Tibial nerve (tissue), 4 donors: Measurements from ENCODE around the gene FXYD6.

ENCODE experiments used
- EP300 ChIP-seq, 2 donors: sonication (generic); formaldehyde crosslinking; IDR thresholded peaks; one replicate each; pipeline ENCODE4 v1.6.1; 2017; ENCODE audit warnings: antibody characterized with exemption in 2 of 2, mild to moderate bottlenecking in 1 of 2
- POLR2A ChIP-seq, 2 donors: fragments of 450-650 bp; IDR thresholded peaks; one replicate each; pipeline ENCODE4 v1.6.1; 2017; ENCODE audit warnings: antibody characterized with exemption in 2 of 2, mild to moderate bottlenecking in 2 of 2, moderate library complexity in 2 of 2
- TF ChIP-seq, protein P1 (sequence below), 5 experiments: fragments of 200-600 bp in 3 of 5; fragments of 450-650 bp in 2 of 5; sonication (generic) in 3 of 5; IDR thresholded peaks; one replicate each; pipeline ENCODE4 v1.5.1; 2016 to 2019; ENCODE audit warnings: antibody characterized with exemption in 5 of 5, mild to moderate bottlenecking in 3 of 5, moderate library complexity in 2 of 5

- TF ChIP-seq POLR2A (IDR thresholded peaks at IDR 0.05), result no peak
- TF ChIP-seq, protein P1, sequence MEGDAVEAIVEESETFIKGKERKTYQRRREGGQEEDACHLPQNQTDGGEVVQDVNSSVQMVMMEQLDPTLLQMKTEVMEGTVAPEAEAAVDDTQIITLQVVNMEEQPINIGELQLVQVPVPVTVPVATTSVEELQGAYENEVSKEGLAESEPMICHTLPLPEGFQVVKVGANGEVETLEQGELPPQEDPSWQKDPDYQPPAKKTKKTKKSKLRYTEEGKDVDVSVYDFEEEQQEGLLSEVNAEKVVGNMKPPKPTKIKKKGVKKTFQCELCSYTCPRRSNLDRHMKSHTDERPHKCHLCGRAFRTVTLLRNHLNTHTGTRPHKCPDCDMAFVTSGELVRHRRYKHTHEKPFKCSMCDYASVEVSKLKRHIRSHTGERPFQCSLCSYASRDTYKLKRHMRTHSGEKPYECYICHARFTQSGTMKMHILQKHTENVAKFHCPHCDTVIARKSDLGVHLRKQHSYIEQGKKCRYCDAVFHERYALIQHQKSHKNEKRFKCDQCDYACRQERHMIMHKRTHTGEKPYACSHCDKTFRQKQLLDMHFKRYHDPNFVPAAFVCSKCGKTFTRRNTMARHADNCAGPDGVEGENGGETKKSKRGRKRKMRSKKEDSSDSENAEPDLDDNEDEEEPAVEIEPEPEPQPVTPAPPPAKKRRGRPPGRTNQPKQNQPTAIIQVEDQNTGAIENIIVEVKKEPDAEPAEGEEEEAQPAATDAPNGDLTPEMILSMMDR (IDR thresholded peaks at IDR 0.05), result no peak
- no peak for TF ChIP-seq EP300 (IDR thresholded peaks at IDR 0.05)
Measured at GRCh38 chr11:117806846-117807245, 69.6 kb downstream of the FXYD6 start.
